Heart left ventricle (tissue), 13 donors: ENCODE measurements around the gene HRG.
"Not testable (repeated sequence)": the region's sequence is repeated elsewhere in the genome, so short reads cannot be mapped to it uniquely, and the experiment has no call there.

Experiments
- POLR2A ChIP-seq, 2 donors: fragments of 450-650 bp; IDR thresholded peaks; one replicate each; pipeline ENCODE4 v1.6.1; 2017; ENCODE audit warnings: antibody characterized with exemption in 2 of 2, mild to moderate bottlenecking in 2 of 2, moderate library complexity in 2 of 2
- TF ChIP-seq, protein P1 (sequence below), 12 donors: fragments of 200-600 bp; sonication (generic) in 4 of 12; IDR thresholded peaks; one replicate each; pipeline versions ENCODE4 v1.5.0 to v1.8.0; 2018 to 2022; ENCODE audit warnings: antibody characterized with exemption in 12 of 12, mild to moderate bottlenecking in 5 of 12
- donor health status: ischemic (EF 13 %, LVEDD 7.1; RV severe dilation, severe dysfunction).
- donor health status: DM: no; HTN: yes; CAD: no.
- donor health status: DM: no; HTN: no; CAD: no.
- donor health status: ischemic (EF 25% LVEDD 6.9; RV normal size, moderate dysfunction).
- donor health status: ischemic (EF 25% LVEDD 5.7; RV mildly dilated, moderate dysfunction).
- donor health status: ischemic (EF 35%, LVEDD 5.7; RV mildly dilated, moderate dysfunction).
- donor health status: nonischemic (EF 11% LVEDD 7.7; RV severe dilation, severe dysfunction).
- donor health status: DM: yes; HTN: yes; CAD: no.
- donor health status: PGD.
- donor health status: ischemic (EF 29% LVEDD 5.4; RV normal size, mild dysfunction).
- donor health status: nonischemic (EF 23%, LVEDD 6.1; RV moderate dilation, normal function).

DNA sequence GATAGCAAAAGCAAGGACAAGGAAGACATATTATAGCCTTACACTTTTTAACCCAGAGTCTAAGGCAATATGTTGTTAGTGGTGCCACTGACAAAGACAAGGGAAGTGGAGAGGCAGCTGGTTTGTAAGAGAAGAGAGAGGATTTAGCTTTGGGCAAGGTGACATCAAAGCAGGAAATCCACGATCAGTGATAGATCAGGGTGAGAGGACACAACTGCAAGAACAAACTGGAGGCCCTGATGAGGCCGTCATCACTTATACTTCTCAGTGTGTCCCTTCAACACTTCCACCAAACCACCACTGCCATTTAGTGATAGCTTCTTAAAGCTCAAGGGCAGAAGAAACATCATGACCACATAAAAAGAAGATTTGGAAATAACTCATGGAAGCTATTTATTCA is 20.7 kb downstream of the HRG start:
- TF ChIP-seq, protein P1, sequence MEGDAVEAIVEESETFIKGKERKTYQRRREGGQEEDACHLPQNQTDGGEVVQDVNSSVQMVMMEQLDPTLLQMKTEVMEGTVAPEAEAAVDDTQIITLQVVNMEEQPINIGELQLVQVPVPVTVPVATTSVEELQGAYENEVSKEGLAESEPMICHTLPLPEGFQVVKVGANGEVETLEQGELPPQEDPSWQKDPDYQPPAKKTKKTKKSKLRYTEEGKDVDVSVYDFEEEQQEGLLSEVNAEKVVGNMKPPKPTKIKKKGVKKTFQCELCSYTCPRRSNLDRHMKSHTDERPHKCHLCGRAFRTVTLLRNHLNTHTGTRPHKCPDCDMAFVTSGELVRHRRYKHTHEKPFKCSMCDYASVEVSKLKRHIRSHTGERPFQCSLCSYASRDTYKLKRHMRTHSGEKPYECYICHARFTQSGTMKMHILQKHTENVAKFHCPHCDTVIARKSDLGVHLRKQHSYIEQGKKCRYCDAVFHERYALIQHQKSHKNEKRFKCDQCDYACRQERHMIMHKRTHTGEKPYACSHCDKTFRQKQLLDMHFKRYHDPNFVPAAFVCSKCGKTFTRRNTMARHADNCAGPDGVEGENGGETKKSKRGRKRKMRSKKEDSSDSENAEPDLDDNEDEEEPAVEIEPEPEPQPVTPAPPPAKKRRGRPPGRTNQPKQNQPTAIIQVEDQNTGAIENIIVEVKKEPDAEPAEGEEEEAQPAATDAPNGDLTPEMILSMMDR (IDR thresholded peaks at IDR 0.05): not testable (repeated sequence)
- not testable (repeated sequence) for TF ChIP-seq POLR2A (IDR thresholded peaks at IDR 0.05)
